Cardiac septum (tissue), 1 donor: ENCODE results near the gene OLFM2. TPM values are rescaled to one million over a fixed set of nuclear protein-coding genes. Genes with fewer than 3 reads are reported as not detected.

Experiments used
- DNase-seq: peaks from one replicate; pipeline ENCODE4 v3.0.0-alpha.2; 2020; ENCODE audit warnings: low spot score
- intact Hi-C: fragments of 100-400 bp; cut with DNase I; formaldehyde crosslinking; loops from one replicate; pipeline ENCODE4 v1.14.0; 2022
- total RNA-seq: library from RNA; stranded (reverse); fragmentation: NEBNext Ultra II Directional; extraction: Animal tissue kit (Norgen Biotek cat#: 25700); gene quantifications from one replicate; pipeline ENCODE4 v1.2.1, GENCODE V29; 2021
- donor health status: DM: no; HTN: no; CAD: no.

The OLFM2 gene
- total RNA-seq, 1 donor from 2014 or later: 4.1 TPM

- DNase-seq: no peak
- intact Hi-C loops: no loop called here
These were observed 61.2 kb downstream of the OLFM2 start for GRCh38 chr19:9875031-9875627.

- no peak for DNase-seq
- intact Hi-C loops: no loop called here
These were observed 63.6 kb downstream of the OLFM2 start for GRCh38 chr19:9872618-9873242.

- intact Hi-C loops: no loop called here
- no peak for DNase-seq
These were observed 64.5 kb downstream of the OLFM2 start for GRCh38 chr19:9871626-9872338.

- no peak for DNase-seq
These were observed 67.2 kb downstream of the OLFM2 start for GRCh38 chr19:9868983-9869617.

GRCh38 chr19:9865732-9866501 lies 70.4 kb downstream of the OLFM2 start:
- intact Hi-C loops: no loop called here
- no peak for DNase-seq

More at GRCh38 chr19:9868983-9869617, 67.2 kb downstream of the OLFM2 start:
- intact Hi-C loops: no loop called here

GRCh38 chr19:9863759-9864158 lies 72.6 kb downstream of the OLFM2 start:
- no peak for DNase-seq
- intact Hi-C loops: no loop called here

GRCh38 chr19:9862938-9863337 lies 73.4 kb downstream of the OLFM2 start:
- no peak for DNase-seq
- intact Hi-C loops: no loop called here

GRCh38 chr19:9861503-9861902 lies 74.8 kb downstream of the OLFM2 start:
- DNase-seq: no peak
- intact Hi-C loops: no loop called here

- intact Hi-C loops: no loop called here
- no peak for DNase-seq
These were observed 75.9 kb downstream of the OLFM2 start for GRCh38 chr19:9860407-9860806.

- intact Hi-C loops: no loop called here
- DNase-seq: no peak
These were observed 77.5 kb downstream of the OLFM2 start for GRCh38 chr19:9858766-9859165.

GRCh38 chr19:9857920-9858746 lies 78.2 kb downstream of the OLFM2 start:
- intact Hi-C loops: no loop called here
- DNase-seq: no peak

- intact Hi-C loops: no loop called here
- no peak for DNase-seq
These were observed 79.1 kb downstream of the OLFM2 start for GRCh38 chr19:9857076-9857721.

- DNase-seq: no peak
- intact Hi-C loops: no loop called here
These were observed 79.7 kb downstream of the OLFM2 start for GRCh38 chr19:9856609-9857008.

- DNase-seq: no peak
- intact Hi-C loops: no loop called here
These were observed 82.0 kb downstream of the OLFM2 start for GRCh38 chr19:9854282-9854846.

GRCh38 chr19:9850235-9850959 lies 85.9 kb downstream of the OLFM2 start:
- no peak for DNase-seq
- intact Hi-C loops: no loop called here

- intact Hi-C loops: no loop called here
- DNase-seq: no peak
These were observed 86.5 kb downstream of the OLFM2 start for GRCh38 chr19:9849791-9850190.

GRCh38 chr19:9848762-9849161 lies 87.6 kb downstream of the OLFM2 start:
- intact Hi-C loops: no loop called here
- DNase-seq: no peak

GRCh38 chr19:9848060-9848459 lies 88.3 kb downstream of the OLFM2 start:
- intact Hi-C loops: no loop called here
- no peak for DNase-seq
